Measurements from ENCODE around the gene PRKCH.

Gene PRKCH

GRCh38 chr14:61280526-61281185, 40.7 kb upstream of the PRKCH start:
- no peak for DNase-seq (ENCODE audit: low read depth)
- TF ChIP-seq MYC (IDR thresholded peaks at IDR 0.05; ENCODE audit: low read depth, low read length) = no peak
- no peak for TF ChIP-seq POLR2A (IDR thresholded peaks at IDR 0.05; ENCODE audit: extremely low read depth, insufficient read length)
- no peak for TF ChIP-seq CTCF (IDR thresholded peaks at IDR 0.05; ENCODE audit: low read depth, low read length)
- TF ChIP-seq, protein P1, sequence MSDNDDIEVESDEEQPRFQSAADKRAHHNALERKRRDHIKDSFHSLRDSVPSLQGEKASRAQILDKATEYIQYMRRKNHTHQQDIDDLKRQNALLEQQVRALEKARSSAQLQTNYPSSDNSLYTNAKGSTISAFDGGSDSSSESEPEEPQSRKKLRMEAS (IDR thresholded peaks at IDR 0.05; ENCODE audit: low read depth, low read length) = no peak

GRCh38 chr14:61281186-61281947, 40.0 kb upstream of the PRKCH start, which contains the start of gene TMEM30B:
Gene TMEM30B (minus strand): TSS chr14:61281338. CDS start chr14:61281147, 191 bp downstream.
- TF ChIP-seq, protein P1 (IDR thresholded peaks at IDR 0.05; ENCODE audit: low read depth, low read length) = no peak
- TF ChIP-seq POLR2A (IDR thresholded peaks at IDR 0.05; ENCODE audit: extremely low read depth, insufficient read length) (no peak), MYC (IDR thresholded peaks at IDR 0.05; ENCODE audit: low read depth, low read length) (no peak), CTCF (IDR thresholded peaks at IDR 0.05; ENCODE audit: low read depth, low read length) (no peak)
- no peak for DNase-seq (ENCODE audit: low read depth)
- no peak within 1 kb of the TSS for H3K4me3 ChIP-seq (ENCODE audit: low read depth, low read length)

More at GRCh38 chr14:61280526-61281185, 40.7 kb upstream of the PRKCH start:
- H3K4me3 ChIP-seq (ENCODE audit: low read depth, low read length) = no peak overlapping the region

DNA sequence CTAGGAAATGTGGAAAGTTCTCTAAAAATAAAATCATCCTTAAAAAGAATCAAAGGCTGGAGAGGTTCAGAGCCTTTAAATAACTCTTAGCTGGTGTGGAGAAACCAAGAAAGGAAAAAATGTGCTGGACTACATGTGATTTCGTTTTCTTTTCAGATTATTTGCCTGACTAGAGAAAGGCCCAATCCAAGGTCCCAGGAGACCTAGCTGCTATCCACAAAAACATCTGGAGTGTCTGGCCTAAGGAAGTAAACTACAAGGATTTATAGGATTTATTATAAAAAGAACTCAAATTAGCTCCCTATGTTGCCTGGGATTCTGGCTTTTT, 39.5 kb upstream of the PRKCH start:
- TF ChIP-seq MYC (IDR thresholded peaks at IDR 0.05; ENCODE audit: low read depth, low read length) (no peak), POLR2A (IDR thresholded peaks at IDR 0.05; ENCODE audit: extremely low read depth, insufficient read length) (no peak), CTCF (IDR thresholded peaks at IDR 0.05; ENCODE audit: low read depth, low read length) (no peak)
- TF ChIP-seq, protein P1 (IDR thresholded peaks at IDR 0.05; ENCODE audit: low read depth, low read length) = no peak
- H3K4me3 ChIP-seq (ENCODE audit: low read depth, low read length) = no peak overlapping the region
- no peak for DNase-seq (ENCODE audit: low read depth)

GRCh38 chr14:61282746-61283145, 38.6 kb upstream of the PRKCH start:
- no peak for TF ChIP-seq POLR2A (IDR thresholded peaks at IDR 0.05; ENCODE audit: extremely low read depth, insufficient read length)
- no peak for TF ChIP-seq CTCF (IDR thresholded peaks at IDR 0.05; ENCODE audit: low read depth, low read length)
- no peak for TF ChIP-seq MYC (IDR thresholded peaks at IDR 0.05; ENCODE audit: low read depth, low read length)
- TF ChIP-seq, protein P1 (IDR thresholded peaks at IDR 0.05; ENCODE audit: low read depth, low read length) = no peak
- DNase-seq (ENCODE audit: low read depth) = no peak
- H3K4me3 ChIP-seq (ENCODE audit: low read depth, low read length) = no peak overlapping the region

DNA sequence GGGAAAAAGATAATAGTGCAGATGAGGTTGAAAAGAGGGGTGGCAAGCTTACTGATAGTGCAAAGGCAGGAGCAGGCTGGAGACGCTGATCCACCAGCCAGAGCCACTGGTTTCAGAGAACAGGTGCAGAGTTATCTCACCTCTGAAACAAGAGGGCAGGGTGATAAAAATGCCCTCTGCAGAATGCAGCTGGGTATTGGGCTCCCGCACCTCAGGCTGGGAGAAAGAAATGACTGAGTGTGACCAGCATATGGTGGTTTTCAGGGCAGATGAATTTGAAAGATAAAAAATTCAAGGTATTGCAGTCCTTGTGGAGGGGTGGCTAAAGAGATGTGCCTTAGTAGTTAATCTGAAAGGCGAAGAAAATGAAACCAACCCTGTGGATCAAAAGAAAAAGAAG, 37.4 kb upstream of the PRKCH start:
- TF ChIP-seq CTCF (IDR thresholded peaks at IDR 0.05; ENCODE audit: low read depth, low read length) (no peak), MYC (IDR thresholded peaks at IDR 0.05; ENCODE audit: low read depth, low read length) (no peak), POLR2A (IDR thresholded peaks at IDR 0.05; ENCODE audit: extremely low read depth, insufficient read length) (no peak)
- TF ChIP-seq, protein P1 (IDR thresholded peaks at IDR 0.05; ENCODE audit: low read depth, low read length) = no peak
- no peak for DNase-seq (ENCODE audit: low read depth)
- no peak overlapping the region for H3K4me3 ChIP-seq (ENCODE audit: low read depth, low read length)

Data from NB4 (cell line).